KOPT-K1 (cell line): ENCODE results near the gene DLGAP1.
"Not testable (repeated sequence)": the region's sequence is repeated elsewhere in the genome, so short reads cannot be mapped to it uniquely, and the experiment has no call there.

ENCODE experiments used
- H3K27ac ChIP-seq: fragments of 200-600 bp; sonication (generic); 2 replicates; pipeline ENCODE4 v1.5.1; 2016; ENCODE audit warnings: antibody characterized with exemption, mild to moderate bottlenecking, low read depth, low read length; ENCODE audit not compliant: poor library complexity, severe bottlenecking
- H3K36me3 ChIP-seq: fragments of 200-600 bp; sonication (generic); 2 replicates; pipeline ENCODE4 v1.5.1; 2017; ENCODE audit warnings: antibody characterized with exemption, mild to moderate bottlenecking, low read length, moderate library complexity; ENCODE audit not compliant: insufficient read depth
- H3K9me3 ChIP-seq: fragments of 200-600 bp; sonication (generic); 2 replicates; pipeline ENCODE4 v1.5.1; 2017; ENCODE audit warnings: antibody characterized with exemption, low read length, mild to moderate bottlenecking; ENCODE audit not compliant: insufficient read depth, poor library complexity, severe bottlenecking

Gene DLGAP1

DNA sequence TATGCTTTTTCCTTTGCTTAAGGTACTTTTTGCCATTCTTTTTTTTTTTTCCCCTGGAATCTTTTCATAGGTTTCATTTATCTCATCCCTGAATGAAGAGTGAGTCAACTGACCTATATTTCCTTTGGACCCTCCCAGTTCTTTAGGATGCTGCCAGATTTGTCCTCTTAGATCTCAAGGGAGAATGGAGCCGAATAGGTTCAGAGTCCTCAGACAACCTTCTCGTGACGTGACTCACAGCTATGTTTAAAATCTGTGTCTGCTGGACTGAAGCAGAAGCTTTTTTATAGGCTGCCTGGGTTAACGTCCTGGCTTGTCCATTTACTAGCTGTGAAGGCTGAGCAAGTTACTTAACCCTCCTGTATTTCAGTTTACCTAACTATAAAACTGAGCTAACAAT, 358.6 kb downstream of the DLGAP1 start:
- H3K36me3 ChIP-seq: no peaks in the 10 kb centered on the region
- H3K27ac ChIP-seq: no peak overlapping the region
- H3K9me3 ChIP-seq: no peaks in the 10 kb centered on the region

DNA sequence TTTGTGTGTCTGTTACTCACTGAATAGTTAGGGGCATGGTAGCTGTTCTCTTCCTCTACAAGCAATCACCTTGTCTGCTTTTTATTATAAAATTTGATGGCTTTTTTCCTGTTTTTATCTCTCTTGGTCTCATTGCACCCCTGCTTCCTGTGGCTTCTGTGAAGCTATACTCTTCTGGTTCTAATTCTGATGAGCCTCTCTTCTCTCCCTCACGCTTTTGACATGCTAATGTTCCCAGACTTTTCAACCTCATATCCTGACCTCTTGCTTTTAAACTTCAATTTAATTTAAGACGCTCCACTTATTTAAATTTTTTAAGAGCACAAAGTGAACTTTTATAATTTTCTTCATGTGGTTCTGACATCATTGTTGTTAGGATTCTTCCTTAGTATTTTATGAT, 361.4 kb downstream of the DLGAP1 start:
- Histone ChIP-seq H3K27ac (no peak overlapping the region), H3K9me3 (no peaks in the 10 kb centered on the region), H3K36me3 (no peaks in the 10 kb centered on the region)

DNA sequence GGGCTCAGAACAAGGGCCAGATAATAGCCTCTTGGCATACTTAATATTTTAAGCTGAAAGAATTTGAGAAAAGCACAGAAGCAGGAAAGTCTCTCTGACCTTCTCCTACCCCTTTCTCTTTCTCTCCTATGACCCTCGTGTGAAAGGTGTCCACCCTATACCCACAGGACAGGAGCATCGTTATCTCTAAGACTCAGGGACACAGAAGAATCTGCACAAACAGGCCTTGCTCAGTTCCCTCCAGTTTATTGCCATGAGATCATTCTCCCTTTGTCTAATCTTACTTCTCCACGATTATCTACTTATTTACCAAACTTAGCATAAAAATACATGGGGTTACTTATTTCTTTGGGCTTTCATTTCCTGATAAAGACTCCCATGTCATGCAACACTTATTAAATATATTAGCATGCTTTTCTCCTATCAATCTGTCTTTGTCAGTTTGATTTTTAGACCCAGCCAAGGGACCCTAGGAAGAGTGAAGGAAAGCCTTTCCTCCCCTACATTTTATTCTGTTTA, 370.7 kb downstream of the DLGAP1 start:
- Histone ChIP-seq H3K27ac (no peak overlapping the region), H3K36me3 (no peaks in the 10 kb centered on the region), H3K9me3 (no peaks in the 10 kb centered on the region)

DNA sequence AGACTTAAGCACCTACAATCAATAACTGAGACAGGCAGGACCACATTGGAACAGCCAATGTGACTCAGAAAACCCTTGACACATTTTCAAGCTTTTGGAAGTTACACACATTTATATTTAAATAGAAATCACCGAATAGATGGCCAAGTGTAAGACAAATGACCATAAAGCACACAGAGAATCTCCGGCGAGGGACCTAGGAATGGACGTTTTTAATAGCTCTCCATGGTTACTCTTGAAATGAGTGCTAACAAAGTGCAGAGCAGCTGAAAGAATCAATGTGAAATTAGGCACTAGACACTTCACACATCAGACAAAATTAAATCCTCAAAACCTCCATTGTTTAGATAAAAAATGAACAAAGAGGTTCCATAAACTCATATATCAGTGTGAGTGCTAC, 376.9 kb downstream of the DLGAP1 start:
- H3K9me3 ChIP-seq: no peaks in the 10 kb centered on the region
- H3K27ac ChIP-seq: no peak overlapping the region
- no peaks in the 10 kb centered on the region for H3K36me3 ChIP-seq

DNA sequence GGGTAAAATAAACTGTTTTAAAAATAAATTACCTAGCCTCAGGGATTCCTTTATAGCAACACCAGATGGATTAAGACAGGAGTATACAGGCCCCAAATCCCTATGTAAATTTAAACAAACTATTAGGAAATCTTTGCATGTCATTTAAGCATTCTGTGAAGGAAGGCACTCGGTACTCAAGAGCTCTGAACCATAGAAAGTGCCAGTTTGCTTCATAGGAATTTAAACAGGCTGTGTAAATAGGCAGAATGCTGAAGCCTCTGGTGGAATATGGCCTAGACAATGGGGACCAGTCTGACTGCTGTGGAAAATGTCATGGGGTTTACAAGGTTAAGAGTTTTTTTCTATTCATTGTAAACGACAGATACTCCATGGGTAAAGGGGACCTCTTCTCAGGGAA, 377.4 kb downstream of the DLGAP1 start:
- H3K36me3 ChIP-seq: no peaks in the 10 kb centered on the region
- H3K27ac ChIP-seq: no peak overlapping the region
- H3K9me3 ChIP-seq: no peaks in the 10 kb centered on the region

DNA sequence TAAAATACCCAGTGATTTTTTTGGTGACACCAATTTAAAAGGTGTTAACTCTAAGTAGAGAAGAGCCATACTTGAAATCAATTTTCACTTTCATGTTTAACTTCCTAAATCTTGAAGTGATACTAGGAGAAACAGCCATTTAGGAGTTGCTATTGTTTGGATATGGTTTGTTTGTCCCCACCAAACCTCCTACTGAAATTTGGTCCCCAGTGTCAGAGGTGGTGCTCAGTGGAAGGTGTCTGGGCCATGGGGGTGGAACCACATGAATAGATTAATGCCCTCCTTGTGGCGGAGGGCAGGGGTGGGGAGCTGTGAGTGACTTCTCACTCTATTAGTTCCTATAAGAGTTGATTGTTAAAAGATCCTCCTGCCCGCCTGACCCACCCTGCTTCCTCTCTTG, 377.9 kb downstream of the DLGAP1 start:
- H3K9me3 ChIP-seq: no peaks in the 10 kb centered on the region

DNA sequence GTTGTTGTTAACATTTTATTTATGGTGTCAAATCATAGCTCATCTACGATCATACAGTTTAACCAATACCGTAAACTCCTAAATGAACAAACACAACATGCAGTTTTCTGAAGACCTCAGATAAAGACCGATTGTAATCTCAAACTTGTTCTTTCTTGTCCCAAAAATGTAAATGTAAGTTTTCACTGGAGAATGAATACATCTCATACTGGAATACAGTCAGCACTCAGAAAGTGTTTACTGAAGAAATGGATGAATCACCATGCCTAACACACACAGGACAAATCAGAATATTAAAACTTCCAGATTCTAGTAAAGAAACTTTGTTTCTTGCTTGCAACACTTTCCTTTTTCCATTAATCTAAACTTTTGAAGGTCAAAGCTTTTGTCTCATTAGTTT, 380.5 kb downstream of the DLGAP1 start:
- no peaks in the 10 kb centered on the region for H3K36me3 ChIP-seq
- no peak overlapping the region for H3K27ac ChIP-seq
- no peaks in the 10 kb centered on the region for H3K9me3 ChIP-seq

More for the DNA sequence above, 377.9 kb downstream of the DLGAP1 start:
- H3K36me3 ChIP-seq: no peaks in the 10 kb centered on the region
- H3K27ac ChIP-seq: no peak overlapping the region

DNA sequence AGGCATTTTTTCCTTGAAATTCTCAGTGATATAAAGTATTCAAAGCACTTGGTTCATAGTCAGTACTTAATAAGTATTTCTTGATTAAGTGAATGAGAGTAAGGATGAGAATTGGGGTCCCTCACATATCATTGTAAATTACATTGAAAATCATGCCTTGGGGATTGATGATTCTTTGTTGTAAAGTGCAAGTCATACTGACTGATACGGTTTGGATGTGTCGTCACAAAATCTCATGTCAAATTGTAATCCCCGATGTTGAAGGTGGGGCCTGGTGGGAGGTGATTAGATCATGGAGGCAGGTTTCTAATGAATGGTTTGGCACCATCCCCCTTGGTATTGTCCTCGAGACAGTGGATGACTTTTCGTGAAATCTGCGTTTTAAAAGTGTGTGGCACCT, 385.9 kb downstream of the DLGAP1 start:
- H3K9me3 ChIP-seq: no peaks in the 10 kb centered on the region
- H3K36me3 ChIP-seq: no peaks in the 10 kb centered on the region
- H3K27ac ChIP-seq: no peak overlapping the region

DNA sequence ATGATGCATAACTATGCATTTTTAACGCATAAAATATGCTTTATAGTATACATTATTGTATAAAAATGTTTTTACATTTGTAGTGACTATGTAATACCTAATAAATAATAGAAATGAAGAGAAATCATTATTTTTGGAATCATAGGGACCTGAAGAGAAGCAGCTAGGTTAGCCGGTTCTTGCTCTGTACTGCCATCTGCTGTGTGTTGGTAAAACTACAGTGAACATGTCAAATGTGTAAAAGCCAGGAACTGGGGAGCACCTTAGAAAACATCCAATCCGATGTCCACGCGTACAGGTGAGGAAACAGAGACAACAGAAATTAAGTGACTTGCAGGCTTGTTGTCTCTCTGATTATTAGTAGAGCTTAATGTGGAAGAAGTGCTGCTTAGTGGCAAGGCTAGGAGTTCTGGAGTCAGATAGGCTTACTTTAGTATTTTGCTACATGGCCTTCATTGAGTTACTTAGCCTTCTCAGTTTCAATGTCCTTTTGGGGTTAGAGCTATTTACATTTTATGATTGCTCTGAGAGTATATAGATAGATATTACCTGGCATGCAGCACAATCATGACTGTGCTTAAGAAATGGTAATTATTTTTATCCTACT, 386.5 kb downstream of the DLGAP1 start:
- Histone ChIP-seq H3K36me3 (no peaks in the 10 kb centered on the region), H3K27ac (no peak overlapping the region), H3K9me3 (no peaks in the 10 kb centered on the region)

DNA sequence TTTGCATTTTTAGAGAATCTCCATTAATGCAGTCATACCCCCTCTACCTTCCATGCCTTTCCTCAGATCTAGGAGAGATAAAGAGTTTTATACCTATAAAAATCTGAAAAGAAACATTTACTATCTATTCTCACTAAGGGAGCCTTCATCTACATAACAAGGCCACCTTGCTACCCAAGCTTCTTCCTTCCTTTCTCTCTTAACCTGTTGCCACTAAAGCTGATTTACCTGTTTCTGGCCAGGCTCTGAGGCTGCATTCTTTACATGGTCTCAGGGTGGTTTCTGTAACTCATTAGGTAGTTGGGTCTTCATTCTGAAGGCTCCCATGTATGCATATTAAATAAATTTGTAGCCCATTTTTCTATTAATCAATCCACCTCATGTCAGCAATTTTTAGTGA, 391.6 kb downstream of the DLGAP1 start:
- Histone ChIP-seq H3K9me3 (peaks cover 23% of the 10 kb centered on the region), H3K27ac (no peak overlapping the region), H3K36me3 (no peaks in the 10 kb centered on the region)

DNA sequence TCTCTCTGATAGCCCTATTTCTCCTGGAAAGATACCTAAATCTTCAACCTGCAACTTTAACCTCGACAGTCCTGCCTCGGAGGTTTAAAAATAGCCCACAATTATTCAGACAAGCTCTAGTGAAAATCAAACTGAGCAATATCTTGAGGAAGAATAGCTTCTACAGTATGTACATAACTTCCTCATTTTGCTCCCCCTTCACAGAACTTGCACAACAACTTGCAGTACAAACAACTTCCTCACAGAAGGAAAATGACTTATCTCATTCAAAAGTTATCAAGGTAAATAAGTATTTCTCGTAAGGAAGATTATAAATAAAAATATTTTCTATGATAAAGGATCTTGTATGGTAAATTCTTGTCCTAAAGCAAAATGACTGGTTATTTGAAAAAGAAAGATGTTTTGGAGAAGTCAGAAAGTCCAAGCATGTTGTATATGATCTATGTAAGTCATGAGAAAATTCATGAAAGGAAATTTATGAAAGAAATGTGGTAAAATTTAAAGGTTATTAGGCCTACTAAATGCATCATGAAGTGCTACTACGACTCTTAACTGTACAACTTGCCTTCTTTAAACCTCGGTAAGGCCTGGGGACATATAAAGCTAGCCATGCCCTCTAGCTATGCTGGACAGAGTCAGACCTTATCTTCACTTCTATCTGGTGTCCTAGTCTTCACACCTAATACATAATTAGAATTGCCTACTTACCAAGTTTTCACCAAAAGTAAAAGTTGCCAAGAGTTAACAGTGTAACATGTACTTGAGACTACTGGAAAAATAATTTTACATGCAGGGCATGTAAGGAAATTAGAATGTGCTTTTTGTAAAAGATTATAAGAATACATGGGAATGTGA, 394.5 kb downstream of the DLGAP1 start:
- Histone ChIP-seq H3K9me3 (peaks cover 23% of the 10 kb centered on the region), H3K36me3 (no peaks in the 10 kb centered on the region), H3K27ac (no peak overlapping the region)

DNA sequence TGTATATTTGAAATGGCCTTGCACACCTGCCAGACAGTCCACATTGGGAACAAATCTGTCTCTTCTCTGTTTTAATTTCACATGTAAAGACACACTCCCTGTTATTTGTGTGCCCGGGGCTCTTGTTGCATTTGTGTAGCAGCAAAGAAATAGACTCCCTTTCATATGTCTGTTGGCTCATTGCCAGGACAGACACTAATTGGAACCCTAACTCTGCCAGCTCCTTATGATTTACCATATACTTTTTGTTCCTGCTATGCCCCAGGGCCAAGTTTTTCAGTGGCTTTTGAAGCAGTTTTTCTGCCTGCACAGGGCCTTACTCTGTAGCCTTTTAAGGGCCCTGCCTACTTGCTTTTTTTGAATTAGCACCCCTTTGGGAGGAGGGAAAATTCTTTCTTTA, 396.9 kb downstream of the DLGAP1 start:
- H3K27ac ChIP-seq: no peak overlapping the region
- H3K9me3 ChIP-seq: peaks cover 26% of the 10 kb centered on the region
- no peaks in the 10 kb centered on the region for H3K36me3 ChIP-seq

DNA sequence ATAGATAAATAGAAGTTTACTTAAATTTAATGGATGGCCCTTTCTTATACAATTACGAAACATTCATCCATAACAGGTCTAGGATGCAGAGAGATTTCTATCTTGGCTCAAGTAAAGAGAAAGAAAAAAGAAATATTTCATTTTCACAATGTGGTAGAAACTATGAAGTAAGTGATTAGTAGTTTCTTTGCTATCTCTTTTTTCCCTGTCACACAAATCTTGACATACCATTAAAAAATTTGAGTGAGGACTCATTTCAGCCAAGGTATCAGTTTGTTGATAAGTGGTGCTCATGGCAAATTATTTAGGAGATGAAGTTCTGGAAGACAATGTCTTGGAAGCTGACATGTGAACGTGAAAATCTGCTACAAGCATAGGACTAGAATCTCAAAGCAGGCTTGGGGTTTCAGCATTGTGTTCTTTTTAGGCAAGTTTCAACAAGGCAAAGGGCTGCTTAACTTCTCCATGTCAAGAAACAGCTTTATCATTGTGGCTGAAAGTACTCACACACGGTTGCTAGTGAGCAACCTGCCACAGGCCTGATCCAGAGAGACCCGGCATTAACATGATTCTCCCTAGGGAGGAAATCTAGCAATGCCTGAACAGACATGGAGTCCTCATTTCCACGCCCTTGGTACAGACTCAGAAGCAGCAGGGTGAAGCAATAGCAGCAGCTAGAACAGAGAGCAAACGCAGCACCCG, 414.6 kb downstream of the DLGAP1 start:
- Histone ChIP-seq H3K27ac (no peak overlapping the region), H3K36me3 (no peaks in the 10 kb centered on the region), H3K9me3 (no peaks in the 10 kb centered on the region)

DNA sequence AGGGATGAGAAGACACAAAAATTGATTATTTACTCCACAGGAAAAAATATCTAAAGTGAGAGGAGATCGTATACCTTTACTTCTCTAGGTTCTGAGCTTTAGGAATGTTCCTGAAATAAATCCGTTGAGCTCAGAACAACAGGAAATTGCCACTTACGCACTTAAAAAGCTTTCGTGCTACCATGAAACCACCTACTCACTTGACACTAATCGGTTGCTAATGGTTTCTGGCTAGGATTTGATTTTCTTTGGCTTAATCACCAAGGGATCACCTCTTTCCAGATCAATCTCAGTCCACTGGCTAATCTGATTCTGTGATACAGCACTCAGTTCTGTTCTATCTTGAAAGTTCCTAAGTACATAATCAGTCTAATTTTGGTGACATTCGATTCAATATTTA, 419.6 kb downstream of the DLGAP1 start:
- Histone ChIP-seq H3K36me3 (no peaks in the 10 kb centered on the region), H3K27ac (no peak overlapping the region), H3K9me3 (no peaks in the 10 kb centered on the region)

DNA sequence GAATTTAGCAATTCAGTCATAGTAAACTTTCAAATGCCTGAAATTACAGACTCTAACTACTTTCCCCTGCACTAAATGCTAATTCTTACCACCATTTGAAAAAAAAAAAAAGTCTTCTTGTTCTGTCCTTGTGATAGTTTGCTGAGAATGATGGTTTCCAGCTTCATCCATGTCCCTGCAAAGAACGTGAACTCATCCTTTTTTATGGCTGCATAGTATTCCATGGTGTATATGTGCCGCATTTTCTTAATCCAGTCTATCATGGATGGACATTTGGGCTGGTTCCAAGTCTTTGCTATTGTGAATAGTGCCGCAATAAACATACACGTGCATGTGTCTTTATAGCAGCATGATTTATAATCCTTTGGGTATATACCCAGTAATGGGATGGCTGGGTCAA, 420.3 kb downstream of the DLGAP1 start:
- H3K27ac ChIP-seq, H3K36me3 ChIP-seq, H3K9me3 ChIP-seq: not testable (repeated sequence)
